ENCODE data around the gene GCC1.

GRCh38 chr7:127589896-127590295 lies 4.5 kb upstream of the GCC1 start:
- TF ChIP-seq, protein P1, sequence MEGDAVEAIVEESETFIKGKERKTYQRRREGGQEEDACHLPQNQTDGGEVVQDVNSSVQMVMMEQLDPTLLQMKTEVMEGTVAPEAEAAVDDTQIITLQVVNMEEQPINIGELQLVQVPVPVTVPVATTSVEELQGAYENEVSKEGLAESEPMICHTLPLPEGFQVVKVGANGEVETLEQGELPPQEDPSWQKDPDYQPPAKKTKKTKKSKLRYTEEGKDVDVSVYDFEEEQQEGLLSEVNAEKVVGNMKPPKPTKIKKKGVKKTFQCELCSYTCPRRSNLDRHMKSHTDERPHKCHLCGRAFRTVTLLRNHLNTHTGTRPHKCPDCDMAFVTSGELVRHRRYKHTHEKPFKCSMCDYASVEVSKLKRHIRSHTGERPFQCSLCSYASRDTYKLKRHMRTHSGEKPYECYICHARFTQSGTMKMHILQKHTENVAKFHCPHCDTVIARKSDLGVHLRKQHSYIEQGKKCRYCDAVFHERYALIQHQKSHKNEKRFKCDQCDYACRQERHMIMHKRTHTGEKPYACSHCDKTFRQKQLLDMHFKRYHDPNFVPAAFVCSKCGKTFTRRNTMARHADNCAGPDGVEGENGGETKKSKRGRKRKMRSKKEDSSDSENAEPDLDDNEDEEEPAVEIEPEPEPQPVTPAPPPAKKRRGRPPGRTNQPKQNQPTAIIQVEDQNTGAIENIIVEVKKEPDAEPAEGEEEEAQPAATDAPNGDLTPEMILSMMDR (IDR thresholded peaks at IDR 0.05) = no peak
- no peak for TF ChIP-seq POLR2A (IDR thresholded peaks at IDR 0.05)

All from adrenal gland (tissue), 5 donors.